HL-60 (cell line): Measurements from ENCODE around the gene NME5.

Experiments
- CTCF ChIP-seq: IDR thresholded peaks from one replicate; pipeline ENCODE4 v1.5.1; 2011; ENCODE audit warnings: low read length, control low read depth, inconsistent platforms; ENCODE audit not compliant: insufficient read depth
- GABPA ChIP-seq: IDR thresholded peaks from 2 replicates; pipeline ENCODE4 v1.6.1; 2012; ENCODE audit warnings: low read depth
- POLR2AphosphoS5 ChIP-seq: IDR thresholded peaks from 2 replicates; pipeline ENCODE4 v1.6.1; 2012; ENCODE audit warnings: low read depth

- TF ChIP-seq CTCF (no peak), POLR2AphosphoS5 (no peak), GABPA (no peak)
Measured at GRCh38 chr5:138177941-138178515, 38.8 kb upstream of the NME5 start.
